ENCODE measurements around the gene CDHR3.

Gene CDHR3

GRCh38 chr7:106069471-106070200 is 106.6 kb downstream of the CDHR3 start:
- no peak for DNase-seq

- peak; percentile 40 for DNase-seq
Observed at GRCh38 chr7:106070201-106070551, 107.1 kb downstream of the CDHR3 start.

- peak; percentile 60 for DNase-seq
Observed at GRCh38 chr7:106070567-106071254, 107.6 kb downstream of the CDHR3 start.

- no peak for DNase-seq
Observed at GRCh38 chr7:106071356-106071998, 108.4 kb downstream of the CDHR3 start.

- DNase-seq, result no peak
Observed at GRCh38 chr7:106071999-106072714, 109.1 kb downstream of the CDHR3 start.

- DNase-seq, result no peak
Observed at GRCh38 chr7:106072715-106073091, 109.6 kb downstream of the CDHR3 start.

- no peak for DNase-seq
Observed at GRCh38 chr7:106073701-106074100, 110.6 kb downstream of the CDHR3 start.

- DNase-seq, result no peak
Observed at GRCh38 chr7:106074257-106074656, 111.2 kb downstream of the CDHR3 start.

- no peak for DNase-seq
Observed at GRCh38 chr7:106075937-106076336, 112.9 kb downstream of the CDHR3 start.

GRCh38 chr7:106076537-106076936 is 113.5 kb downstream of the CDHR3 start:
- no peak for DNase-seq

- no peak for DNase-seq
Observed at GRCh38 chr7:106080300-106080987, 117.4 kb downstream of the CDHR3 start.

- no peak for DNase-seq
Observed at GRCh38 chr7:106082087-106082854, 119.2 kb downstream of the CDHR3 start.
